HEK293T (cell line): ENCODE measurements around the gene ALK.

Source experiments
- CTCF ChIA-PET: fragments of 350-600 bp; formaldehyde crosslinking; extraction: SDS; loops from one replicate; lab custom pipeline; 2021; ENCODE audit warnings: antibody characterized with exemption, inconsistent platforms; lab: Yijun Ruan, JAX
- POLR2A ChIA-PET: fragments of 350-600 bp; formaldehyde crosslinking; extraction: SDS; loops from one replicate; lab custom pipeline; 2020; ENCODE audit warnings: antibody characterized with exemption, inconsistent platforms; lab: Yijun Ruan, JAX
- DNase-seq: peaks from one replicate; pipeline ENCODE4 v3.0.0; 2012; ENCODE audit warnings: mixed read lengths; ENCODE audit errors: extremely low spot score
- ARNT ChIP-seq: fragments of 450-650 bp; IDR thresholded peaks from 2 replicates; pipeline ENCODE4 v1.6.1; 2017; ENCODE audit warnings: mild to moderate bottlenecking
- BHLHE40 ChIP-seq: fragments of 450-650 bp; IDR thresholded peaks from 2 replicates; pipeline ENCODE4 v1.6.1; 2016; ENCODE audit warnings: mild to moderate bottlenecking, moderate library complexity, borderline replicate concordance
- CTBP1 ChIP-seq: fragments of 450-650 bp; IDR thresholded peaks from 2 replicates; pipeline ENCODE4 v1.6.1; 2016; ENCODE audit warnings: borderline replicate concordance
- ELF4 ChIP-seq: fragments of 450-650 bp; IDR thresholded peaks from 2 replicates; pipeline ENCODE4 v1.6.1; 2017; ENCODE audit warnings: antibody characterized with exemption
- FOXA1 ChIP-seq: fragments of 450-650 bp; IDR thresholded peaks from 2 replicates; pipeline ENCODE4 v1.6.1; 2016; ENCODE audit warnings: mild to moderate bottlenecking
- FOXK2 ChIP-seq: fragments of 450-650 bp; IDR thresholded peaks from 2 replicates; pipeline ENCODE4 v1.6.1; 2016; ENCODE audit warnings: mild to moderate bottlenecking
- FOXM1 ChIP-seq: fragments of 450-650 bp; IDR thresholded peaks from 2 replicates; pipeline ENCODE4 v1.6.1; 2017; ENCODE audit warnings: mild to moderate bottlenecking, borderline replicate concordance
- HDGF ChIP-seq: fragments of 450-650 bp; IDR thresholded peaks from 2 replicates; pipeline ENCODE4 v1.6.1; 2017; ENCODE audit warnings: antibody characterized with exemption, borderline replicate concordance
- L3MBTL2 ChIP-seq: fragments of 450-650 bp; conservative IDR thresholded peaks from 2 replicates; pipeline ENCODE4 v1.6.1; 2016; ENCODE audit warnings: mild to moderate bottlenecking
- LEF1 ChIP-seq: fragments of 450-650 bp; IDR thresholded peaks from 2 replicates; pipeline ENCODE4 v1.6.1; 2017; ENCODE audit warnings: mild to moderate bottlenecking, borderline replicate concordance
- NFRKB ChIP-seq: fragments of 450-650 bp; IDR thresholded peaks from 2 replicates; pipeline ENCODE4 v1.6.1; 2016; ENCODE audit warnings: mild to moderate bottlenecking, moderate library complexity
- SP1 ChIP-seq: fragments of 450-650 bp; IDR thresholded peaks from 2 replicates; pipeline ENCODE4 v1.6.1; 2017
- SUZ12 ChIP-seq: fragments of 450-650 bp; IDR thresholded peaks from 2 replicates; pipeline ENCODE4 v1.6.1; 2016; ENCODE audit warnings: mild to moderate bottlenecking
- TARDBP ChIP-seq: fragments of 450-650 bp; IDR thresholded peaks from 2 replicates; pipeline ENCODE4 v1.6.1; 2016
- ZNF384 ChIP-seq: fragments of 450-650 bp; IDR thresholded peaks from 2 replicates; pipeline ENCODE4 v1.6.1; 2016
- TF ChIP-seq, protein P1 (sequence below): fragments of 450-650 bp; IDR thresholded peaks from 2 replicates; pipeline ENCODE4 v1.6.1; 2016

ALK gene

DNA sequence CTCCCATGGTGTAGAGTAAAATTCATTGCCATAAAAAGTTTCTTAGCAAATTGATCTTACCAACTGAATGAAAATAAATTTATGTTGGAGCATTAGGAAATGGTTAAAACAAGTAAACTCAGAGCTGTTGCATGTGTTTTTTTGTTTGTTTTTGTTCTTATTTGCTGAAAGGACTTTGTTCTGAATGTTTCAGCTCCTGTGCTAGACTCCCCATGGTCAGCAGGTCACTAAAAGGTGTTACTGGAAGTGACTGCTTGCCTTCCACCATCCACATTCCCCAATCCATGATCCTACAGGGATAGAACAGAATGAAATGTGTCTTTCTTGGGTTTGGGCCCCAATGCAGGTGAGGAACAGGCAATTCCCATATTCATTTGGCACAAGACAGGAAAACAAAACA lies 101.8 kb downstream of the ALK start:
- no peak for DNase-seq
- ChIA-PET POLR2A (no interaction called here), CTCF (no interaction called here)
- TF ChIP-seq CTBP1 (no peak), SP1 (no peak), BHLHE40 (no peak), NFRKB (no peak), TARDBP (no peak), LEF1 (no peak), SUZ12 (no peak), FOXM1 (no peak), ZNF384 (no peak), FOXA1 (no peak)

DNA sequence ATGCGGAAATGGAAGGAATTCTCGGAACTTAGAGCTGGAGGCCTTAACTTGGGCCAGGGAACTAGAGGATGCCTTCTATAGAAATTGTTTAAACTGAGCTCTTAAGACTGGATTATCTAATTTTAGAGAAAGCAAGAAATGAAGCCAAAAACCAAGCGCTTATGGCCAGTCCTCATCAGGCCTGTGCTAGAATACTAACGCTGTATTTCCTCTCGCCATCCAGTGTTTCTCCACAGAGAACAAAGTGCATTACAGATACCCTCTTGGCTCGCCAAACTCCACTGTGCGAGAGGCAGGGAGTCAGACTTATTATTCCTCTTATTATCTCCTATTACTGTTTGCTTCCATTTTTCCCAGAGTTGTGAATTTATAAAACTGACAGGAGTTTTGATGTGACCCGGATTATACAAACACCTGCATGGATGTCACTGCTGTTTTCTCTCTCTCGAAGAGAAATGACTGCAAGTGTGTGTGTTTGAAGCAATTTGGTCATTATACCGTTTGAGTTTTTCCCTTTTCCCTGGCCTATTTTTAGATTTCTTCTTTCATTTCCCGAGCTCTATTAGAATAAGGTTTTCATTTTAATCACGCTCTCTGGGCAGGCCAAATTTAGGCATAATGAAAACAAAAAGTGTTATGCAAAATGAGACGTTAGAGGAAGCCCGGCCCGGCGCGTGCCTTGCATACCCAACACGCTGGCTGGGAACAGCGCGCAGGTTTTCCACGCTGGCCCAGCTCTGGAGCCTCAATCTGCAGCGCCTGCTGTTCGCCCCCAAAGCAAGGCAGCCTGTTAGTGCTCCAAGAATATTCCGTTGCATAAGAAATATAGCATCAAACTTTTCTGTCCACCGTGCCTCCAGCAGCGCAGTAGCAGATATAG lies 103.3 kb downstream of the ALK start:
- DNase-seq = no peak
- CTCF ChIA-PET = no interaction called here
- POLR2A ChIA-PET = no interaction called here
- TF ChIP-seq SUZ12 = no peak
- TF ChIP-seq FOXA1 = no peak
- no peak for TF ChIP-seq SP1

DNA sequence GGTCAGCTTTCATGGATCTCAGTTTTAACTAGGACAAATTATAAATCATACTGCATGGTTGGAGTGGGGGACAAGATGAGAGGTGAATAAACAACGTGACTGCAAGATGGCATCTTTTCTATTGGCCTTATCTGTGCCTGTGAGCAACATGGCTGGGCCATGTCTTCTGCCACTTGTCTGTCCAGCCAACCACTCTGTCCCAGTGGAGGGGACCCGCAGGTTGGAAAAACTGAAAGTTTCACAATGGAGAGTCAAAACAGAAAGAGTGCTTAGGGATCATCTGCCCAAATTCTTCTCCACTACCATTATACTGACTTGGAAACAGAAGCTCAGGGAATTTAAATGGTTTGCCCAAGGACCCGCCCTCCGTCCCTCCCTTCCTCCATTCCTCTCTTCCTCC lies 104.1 kb downstream of the ALK start:
- TF ChIP-seq SP1 = no peak
- ChIA-PET CTCF (interaction anchor here (0.6 kb wide), 1 partner anchor 25 kb away, joined by 3 read pairs; no protein-coding TSS in a partner anchor), POLR2A (no interaction called here)
- no peak for DNase-seq

DNA sequence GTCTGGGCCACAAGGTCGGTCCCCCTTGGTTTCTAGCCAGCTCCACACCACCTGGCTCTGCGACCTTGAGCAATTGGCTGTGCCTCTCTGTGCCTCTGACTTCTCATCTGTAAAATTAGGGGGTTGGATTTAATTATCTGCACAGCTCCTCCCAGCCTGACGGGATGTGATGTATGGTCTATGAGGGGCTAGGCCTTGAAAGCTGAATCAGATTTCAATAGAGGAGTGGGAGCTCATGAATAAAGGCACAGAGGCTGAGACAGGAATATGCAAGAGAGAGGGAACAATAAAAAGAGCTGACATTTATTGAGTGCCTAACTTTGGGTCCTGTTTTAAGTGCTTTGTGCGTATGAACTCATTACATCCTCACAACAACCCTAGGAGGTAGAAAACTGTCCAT lies 104.7 kb downstream of the ALK start:
- CTCF ChIA-PET = interaction anchor here (0.6 kb wide), 1 partner anchor 26 kb away, joined by 3 read pairs; no protein-coding TSS in a partner anchor
- POLR2A ChIA-PET = no interaction called here
- DNase-seq = no peak
- TF ChIP-seq FOXK2 (no peak), ELF4 (no peak), NFRKB (no peak), L3MBTL2 (no peak), LEF1 (no peak), ARNT (no peak)

DNA sequence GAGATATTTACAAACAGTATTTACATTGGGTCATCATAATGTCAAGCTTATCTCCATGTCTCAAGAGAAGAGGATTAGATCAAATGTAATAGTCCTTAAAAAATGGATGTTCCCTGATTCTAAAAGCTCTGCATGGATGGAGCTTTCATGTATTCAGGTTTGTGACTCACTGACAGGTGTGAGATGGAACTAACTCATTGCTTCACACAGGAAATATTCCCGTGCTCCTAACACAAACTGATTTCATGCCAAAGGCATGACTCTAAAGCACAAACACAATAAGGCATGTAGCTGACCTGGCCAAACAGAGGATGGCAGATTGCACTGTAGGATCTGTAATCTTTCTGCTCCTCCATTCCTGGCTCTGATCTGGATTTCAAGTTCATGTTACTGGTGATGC lies 110.0 kb downstream of the ALK start:
- POLR2A ChIA-PET = no interaction called here
- TF ChIP-seq SUZ12 = no peak
- TF ChIP-seq FOXK2 = no peak
- TF ChIP-seq ZNF384 = no peak
- TF ChIP-seq L3MBTL2 = no peak
- TF ChIP-seq BHLHE40 = no peak
- TF ChIP-seq NFRKB = no peak
- TF ChIP-seq ARNT = no peak
- TF ChIP-seq CTBP1 = no peak
- TF ChIP-seq FOXA1 = no peak
- TF ChIP-seq, protein P1, sequence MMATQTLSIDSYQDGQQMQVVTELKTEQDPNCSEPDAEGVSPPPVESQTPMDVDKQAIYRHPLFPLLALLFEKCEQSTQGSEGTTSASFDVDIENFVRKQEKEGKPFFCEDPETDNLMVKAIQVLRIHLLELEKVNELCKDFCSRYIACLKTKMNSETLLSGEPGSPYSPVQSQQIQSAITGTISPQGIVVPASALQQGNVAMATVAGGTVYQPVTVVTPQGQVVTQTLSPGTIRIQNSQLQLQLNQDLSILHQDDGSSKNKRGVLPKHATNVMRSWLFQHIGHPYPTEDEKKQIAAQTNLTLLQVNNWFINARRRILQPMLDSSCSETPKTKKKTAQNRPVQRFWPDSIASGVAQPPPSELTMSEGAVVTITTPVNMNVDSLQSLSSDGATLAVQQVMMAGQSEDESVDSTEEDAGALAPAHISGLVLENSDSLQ = no peak
- no peak for TF ChIP-seq FOXM1
- no peak for TF ChIP-seq TARDBP
- no peak for TF ChIP-seq SP1
- TF ChIP-seq HDGF = no peak
- TF ChIP-seq LEF1 = no peak
- CTCF ChIA-PET = no interaction called here
- no peak for DNase-seq

DNA sequence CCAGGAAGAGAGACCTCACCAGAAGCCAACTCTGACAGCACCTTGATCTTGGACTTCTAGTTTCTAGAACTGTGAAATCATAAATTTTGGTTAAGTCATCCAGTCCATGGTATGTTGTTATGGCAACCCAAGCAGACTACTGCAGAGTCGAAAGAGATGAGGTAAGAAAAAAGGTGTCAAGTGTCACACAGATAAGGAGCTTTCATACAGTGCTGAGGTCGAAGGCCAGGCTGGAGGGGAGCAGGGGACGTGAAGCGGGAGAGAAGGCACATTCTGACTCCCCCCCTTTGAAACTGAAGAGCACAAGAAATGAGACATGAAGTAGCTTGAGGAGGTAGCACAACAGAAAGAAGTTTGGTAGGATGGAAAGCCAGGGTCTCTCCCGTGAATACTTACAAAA lies 110.4 kb downstream of the ALK start:
- CTCF ChIA-PET = no interaction called here
- POLR2A ChIA-PET = no interaction called here
- TF ChIP-seq LEF1 = no peak
- TF ChIP-seq HDGF = no peak
- TF ChIP-seq SUZ12 = no peak
- no peak for TF ChIP-seq ELF4
- no peak for TF ChIP-seq NFRKB
- DNase-seq = no peak

DNA sequence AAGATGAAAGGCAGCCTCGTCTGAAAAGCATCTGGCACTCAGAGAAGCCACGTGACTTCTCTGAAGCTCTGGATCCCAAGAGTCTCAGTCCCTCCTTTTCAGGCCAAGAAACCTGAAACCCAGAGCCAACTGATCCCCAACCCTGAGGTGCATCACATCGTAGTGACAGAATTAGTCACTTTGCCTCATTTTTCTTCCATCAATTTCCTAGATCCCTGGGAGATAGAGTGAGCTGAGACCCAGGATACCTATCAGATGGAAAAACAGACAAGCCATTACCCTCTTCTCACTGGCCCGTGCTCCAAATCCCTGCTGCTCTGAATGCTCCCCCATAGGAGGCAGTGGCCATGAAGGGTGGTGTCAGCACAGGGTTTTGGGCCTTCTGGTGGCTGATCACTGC lies 113.1 kb downstream of the ALK start:
- ChIA-PET CTCF (no interaction called here), POLR2A (no interaction called here)

DNA sequence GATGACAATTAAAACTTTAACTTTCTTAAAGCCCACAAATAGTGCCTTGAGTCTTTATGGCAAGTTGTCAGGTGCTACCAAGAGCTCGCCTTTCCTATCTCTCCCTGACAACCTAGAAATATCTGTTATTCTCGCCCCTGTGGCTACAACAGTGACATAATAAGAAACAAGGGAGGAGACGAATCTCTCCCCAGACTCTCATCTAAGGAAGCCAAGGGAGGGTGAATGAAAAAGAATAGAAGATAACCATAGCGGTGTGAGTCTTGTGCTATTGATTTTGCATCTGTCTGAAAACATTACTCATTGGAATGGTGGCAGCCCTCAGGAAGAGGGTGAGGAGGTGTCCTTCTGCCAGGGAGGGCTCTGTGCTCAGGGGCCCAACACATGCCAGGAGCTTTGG lies 114.3 kb downstream of the ALK start:
- CTCF ChIA-PET = no interaction called here
- DNase-seq = no peak
- TF ChIP-seq TARDBP = no peak
- TF ChIP-seq FOXK2 = no peak
- no peak for TF ChIP-seq NFRKB
- TF ChIP-seq FOXA1 = no peak
- no peak for TF ChIP-seq SP1
- no peak for TF ChIP-seq FOXM1
- TF ChIP-seq HDGF = no peak
- TF ChIP-seq CTBP1 = no peak
- TF ChIP-seq BHLHE40 = no peak
- no peak for TF ChIP-seq ZNF384
- no peak for TF ChIP-seq L3MBTL2
- POLR2A ChIA-PET = no interaction called here

More for the DNA sequence above, 113.1 kb downstream of the ALK start:
- TF ChIP-seq LEF1 (no peak), NFRKB (no peak), SP1 (no peak), FOXA1 (no peak), SUZ12 (no peak), FOXK2 (no peak), CTBP1 (no peak)
- DNase-seq = no peak
